Esophagus muscularis mucosa (tissue), 4 donors: ENCODE measurements around the gene JARID2. TPM values are rescaled to one million over a fixed set of nuclear protein-coding genes. Genes with fewer than 3 reads are reported as not detected.
A peak's percentile ranks its signal among the peaks of the same experiment; 100 is the strongest.

Experiments
- DNase-seq: peaks from one replicate; pipeline ENCODE4 v3.0.0-alpha.2; 2017; ENCODE audit errors: extremely low spot score
- H3K27ac ChIP-seq, 4 donors: fragments of 200-600 bp; sonication (generic); replicated peaks in 1 of 4; 1 replicate in 3 of 4; 2 replicates in 1 of 4; pipeline ENCODE4 v1.5.1; 2016 to 2019; ENCODE audit warnings: mild to moderate bottlenecking in 1 of 4
- H3K27me3 ChIP-seq, 4 donors: fragments of 200-600 bp; sonication (generic); one replicate each; pipeline versions ENCODE4 v1.5.1 to v1.6.0; 2016 to 2019
- H3K36me3 ChIP-seq, 4 donors: fragments of 200-600 bp; sonication (generic); one replicate each; pipeline ENCODE4 v1.5.1; 2016 to 2019
- H3K4me1 ChIP-seq, 4 donors: fragments of 200-600 bp; sonication (generic); one replicate each; pipeline ENCODE4 v1.5.1; 2016 to 2019
- H3K4me3 ChIP-seq, 4 donors: fragments of 200-600 bp; sonication (generic); 1 replicate in 2 of 4; 2 replicates in 2 of 4; pipeline ENCODE4 v1.5.1; 2016 to 2019; ENCODE audit warnings: mild to moderate bottlenecking in 4 of 4, moderate library complexity in 1 of 4
- H3K9me3 ChIP-seq, 4 donors: fragments of 200-600 bp; sonication (generic); 1 replicate in 3 of 4; 2 replicates in 1 of 4; pipeline ENCODE4 v1.5.1; 2016 to 2019
- CTCF ChIP-seq, 3 experiments: fragments of 200-600 bp in 2 of 3; fragments of 450-650 bp in 1 of 3; sonication (generic) in 2 of 3; IDR thresholded peaks; one replicate each; pipeline ENCODE4 v1.5.1; 2017 to 2019; ENCODE audit warnings: antibody characterized with exemption in 3 of 3, mild to moderate bottlenecking in 2 of 3, moderate library complexity in 1 of 3
- EP300 ChIP-seq: sonication (generic); formaldehyde crosslinking; IDR thresholded peaks from one replicate; pipeline ENCODE4 v1.6.1; 2017; ENCODE audit warnings: antibody characterized with exemption
- POLR2A ChIP-seq: fragments of 450-650 bp; IDR thresholded peaks from one replicate; pipeline ENCODE4 v1.6.1; 2017; ENCODE audit warnings: antibody characterized with exemption, moderate library complexity, mild to moderate bottlenecking, low read depth
- POLR2AphosphoS5 ChIP-seq, 2 donors: sonication (generic); formaldehyde crosslinking; IDR thresholded peaks; one replicate each; pipeline ENCODE4 v1.6.1; 2017; ENCODE audit warnings: antibody characterized with exemption in 2 of 2
- WGBS: methylation state at CpG from one replicate; pipeline ENCODE4 v1.1.5; 2018; 5-methylcytosine and 5-hydroxymethylcytosine counted together
- intact Hi-C: fragments of 100-400 bp; cut with DNase I; formaldehyde crosslinking; loops from one replicate; pipeline ENCODE4 v1.15.1; 2023
- total RNA-seq, 4 donors: library from RNA; depleted of rRNA; stranded (reverse); fragments of >200 nt; gene quantifications; one replicate each; pipeline versions ENCODE4 v1.1.0 to v1.2.1, GENCODE V29; 2016

The JARID2 gene
- total RNA-seq, 4 donors from 2014 or later = 5.8 to 10.4 (median 8.1) TPM

DNA sequence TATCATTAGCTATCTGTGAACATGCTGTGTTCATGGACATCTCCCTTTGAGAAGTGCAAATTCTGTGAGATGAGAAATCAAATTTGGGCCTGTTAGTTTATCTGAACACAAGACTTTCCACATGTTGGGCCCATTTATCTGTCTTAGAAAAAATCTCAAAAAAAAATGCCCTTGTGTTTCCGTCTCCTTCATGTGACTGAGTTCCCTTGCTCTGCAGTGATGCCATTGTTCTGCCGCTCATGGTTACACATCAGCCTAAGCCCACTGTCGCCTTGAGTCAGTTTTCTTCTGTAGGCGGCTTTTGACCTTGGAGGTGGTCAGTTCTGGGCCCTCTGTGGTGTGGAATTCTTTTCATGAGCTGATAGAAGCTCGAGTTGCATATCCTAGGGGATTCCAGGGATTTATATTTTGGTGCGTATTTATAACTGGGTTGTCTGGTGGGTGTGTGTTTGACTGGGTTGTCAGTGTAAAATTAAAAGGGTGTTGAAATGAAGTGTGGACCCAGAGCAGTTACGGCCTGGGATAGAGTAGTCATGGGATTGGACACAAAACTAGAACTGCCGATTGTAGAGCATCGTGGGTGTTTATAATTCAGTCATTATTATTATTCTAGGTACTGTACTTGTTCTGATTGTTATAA, 156.7 kb downstream of the JARID2 start:
- intact Hi-C loops = no loop called here
- 86% methylated on average over 9 of the region's 9 CpGs for WGBS
- H3K36me3 ChIP-seq = no peaks in the 10 kb centered on the region
- peak overlapping the region in 3 of 4 donors; percentile 38 to 67 (median 67) for H3K27ac ChIP-seq
- H3K27me3 ChIP-seq = no peaks in the 10 kb centered on the region
- TF ChIP-seq EP300 (no peak), POLR2A (no peak), POLR2AphosphoS5 (IDR thresholded peaks at IDR 0.05) (no peak), CTCF (IDR thresholded peaks at IDR 0.05) (no peak)
- H3K4me3 ChIP-seq = no peak overlapping the region
- no peaks in the 10 kb centered on the region for H3K9me3 ChIP-seq
- peaks cover 53 to 63% (median 62%) of the 10 kb centered on the region in 4 donors for H3K4me1 ChIP-seq
- no peak for DNase-seq

GRCh38 chr6:15403094-15403755, 157.4 kb downstream of the JARID2 start:
- no peak overlapping the region for H3K4me3 ChIP-seq
- peak overlapping the region in 3 of 4 donors; percentile 38 to 67 (median 67) for H3K27ac ChIP-seq
- H3K4me1 ChIP-seq = peaks cover 54 to 63% (median 62%) of the 10 kb centered on the region in 4 donors
- WGBS = 86% methylated on average over 6 of the region's 6 CpGs
- no peaks in the 10 kb centered on the region for H3K9me3 ChIP-seq
- DNase-seq = no peak
- TF ChIP-seq EP300 = no peak
- no peak for TF ChIP-seq POLR2A
- no peak for TF ChIP-seq CTCF (IDR thresholded peaks at IDR 0.05)
- TF ChIP-seq POLR2AphosphoS5 (IDR thresholded peaks at IDR 0.05) = no peak
- H3K27me3 ChIP-seq = no peaks in the 10 kb centered on the region
- no peaks in the 10 kb centered on the region for H3K36me3 ChIP-seq
- intact Hi-C loops = no loop called here

- TF ChIP-seq CTCF (IDR thresholded peaks at IDR 0.05) (no peak), EP300 (no peak), POLR2A (no peak), POLR2AphosphoS5 (IDR thresholded peaks at IDR 0.05) (no peak)
- intact Hi-C loops = no loop called here
- H3K9me3 ChIP-seq = no peaks in the 10 kb centered on the region
- H3K36me3 ChIP-seq = no peaks in the 10 kb centered on the region
- H3K27ac ChIP-seq = no peak overlapping the region
- no peak overlapping the region for H3K4me3 ChIP-seq
- no peak for DNase-seq
- peaks cover 42 to 70% (median 59%) of the 10 kb centered on the region in 4 donors for H3K4me1 ChIP-seq
- no peaks in the 10 kb centered on the region for H3K27me3 ChIP-seq
These were observed 158.8 kb downstream of the JARID2 start for GRCh38 chr6:15404685-15404980.

DNA sequence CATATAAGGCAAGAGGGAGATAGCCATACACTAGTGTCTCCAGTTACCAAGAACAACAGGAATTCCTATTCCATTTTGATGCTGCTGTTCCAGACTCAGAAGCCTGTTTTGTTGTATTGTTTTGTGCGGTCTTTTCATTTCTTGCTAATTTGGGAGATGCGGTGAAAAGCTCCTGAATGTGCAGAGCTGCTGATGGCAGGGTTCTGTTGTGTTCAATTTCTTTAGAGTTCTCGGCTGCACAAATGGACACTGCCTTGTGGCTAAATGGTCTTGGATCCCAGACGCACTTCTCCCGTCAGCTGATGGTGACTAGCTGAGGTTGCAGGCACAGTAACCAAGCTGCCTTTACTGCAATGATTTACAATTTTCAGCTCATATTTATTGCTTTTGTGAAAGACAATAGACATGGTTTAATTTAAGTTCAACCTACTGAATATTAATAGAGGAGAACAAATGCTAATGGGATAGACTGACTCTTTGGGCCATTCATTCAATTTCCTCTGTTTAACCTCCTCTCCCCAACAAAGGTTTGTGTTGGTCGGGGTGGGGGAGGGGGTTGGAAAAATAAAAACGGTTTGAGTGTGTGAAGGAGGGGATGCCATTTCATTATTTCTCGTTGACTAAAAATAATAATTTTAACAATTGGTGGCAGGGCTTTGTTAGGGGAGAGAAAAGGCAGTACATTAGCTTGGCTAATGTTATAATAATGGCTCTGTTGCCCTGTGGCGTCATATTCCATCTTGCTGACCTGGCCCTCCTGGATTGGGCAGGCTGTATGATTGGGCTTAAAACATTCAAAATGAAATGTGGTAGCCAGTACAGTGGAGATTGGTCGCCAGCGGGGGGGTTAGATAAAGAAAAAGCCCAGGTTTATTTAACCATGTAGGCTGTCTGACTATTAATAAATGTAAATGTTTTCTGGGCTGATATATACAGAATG, 159.5 kb downstream of the JARID2 start:
- no peak overlapping the region for H3K27ac ChIP-seq
- no peak for DNase-seq
- no peak overlapping the region for H3K4me3 ChIP-seq
- H3K9me3 ChIP-seq = no peaks in the 10 kb centered on the region
- peaks cover 35 to 62% (median 51%) of the 10 kb centered on the region in 4 donors for H3K4me1 ChIP-seq
- TF ChIP-seq POLR2A (no peak), EP300 (no peak), POLR2AphosphoS5 (IDR thresholded peaks at IDR 0.05) (no peak), CTCF (IDR thresholded peaks at IDR 0.05) (no peak)
- intact Hi-C loops = no loop called here
- no peaks in the 10 kb centered on the region for H3K27me3 ChIP-seq
- no peaks in the 10 kb centered on the region for H3K36me3 ChIP-seq
- WGBS = 91% methylated on average over 11 of the region's 11 CpGs
